Muscle layer of colon (tissue), 2 donors: ENCODE results near the gene DNAJB9.

Source experiments
- H3K27ac ChIP-seq: one replicate; pipeline ENCODE4 v1.7.0; 2013; ENCODE audit warnings: low read depth, mild to moderate bottlenecking, low read length, moderate library complexity
- H3K27me3 ChIP-seq, 2 donors: one replicate each; pipeline ENCODE4 v1.7.0; 2013; ENCODE audit warnings: low read length in 2 of 2, mild to moderate bottlenecking in 2 of 2; ENCODE audit not compliant: insufficient read depth in 2 of 2, control insufficient read depth in 1 of 2
- H3K36me3 ChIP-seq: one replicate; pipeline ENCODE4 v1.7.0; 2013; ENCODE audit warnings: mild to moderate bottlenecking, low read length; ENCODE audit not compliant: insufficient read depth
- H3K4me1 ChIP-seq: one replicate; pipeline ENCODE4 v1.7.0; 2013; ENCODE audit warnings: mild to moderate bottlenecking, low read length; ENCODE audit not compliant: insufficient read depth
- H3K4me3 ChIP-seq, 2 donors: one replicate each; pipeline ENCODE4 v1.7.0; 2013; ENCODE audit warnings: low read length in 2 of 2, low read depth in 1 of 2, mild to moderate bottlenecking in 1 of 2, moderate library complexity in 1 of 2
- H3K9ac ChIP-seq: one replicate; pipeline ENCODE4 v1.7.0; 2013; ENCODE audit warnings: low read length
- H3K9me3 ChIP-seq: one replicate; pipeline ENCODE4 v1.7.0; 2013; ENCODE audit warnings: mild to moderate bottlenecking, low read length
- donor health status: abdominal sarcoma.
- donor health status: Adenocarcinoma of cecum.

Gene DNAJB9

DNA sequence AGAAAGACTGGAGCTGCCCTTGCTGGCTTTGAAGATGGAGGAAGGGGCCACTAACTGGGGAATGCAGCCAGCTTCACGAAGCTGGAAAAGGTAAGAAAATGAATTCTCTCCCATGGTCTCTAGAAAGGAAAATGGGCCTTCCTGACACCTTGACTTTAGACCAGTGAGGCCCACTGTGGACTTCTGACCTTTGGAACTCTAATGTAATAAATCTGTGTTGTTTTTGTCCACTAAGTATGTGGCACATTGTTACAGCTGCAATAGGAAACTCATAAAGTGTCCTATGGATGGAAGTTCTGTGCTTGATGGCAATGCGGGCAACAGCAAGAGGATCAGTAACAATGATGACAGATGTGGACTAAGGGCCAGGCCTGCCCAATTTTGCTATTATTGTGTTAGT, 20.9 kb downstream of the DNAJB9 start:
- Histone ChIP-seq H3K4me1 (no peaks in the 10 kb centered on the region), H3K4me3 (no peak overlapping the region), H3K9me3 (no peaks in the 10 kb centered on the region), H3K36me3 (no peaks in the 10 kb centered on the region), H3K27ac (no peak overlapping the region), H3K27me3 (no peaks in the 10 kb centered on the region), H3K9ac (no peak overlapping the region)

DNA sequence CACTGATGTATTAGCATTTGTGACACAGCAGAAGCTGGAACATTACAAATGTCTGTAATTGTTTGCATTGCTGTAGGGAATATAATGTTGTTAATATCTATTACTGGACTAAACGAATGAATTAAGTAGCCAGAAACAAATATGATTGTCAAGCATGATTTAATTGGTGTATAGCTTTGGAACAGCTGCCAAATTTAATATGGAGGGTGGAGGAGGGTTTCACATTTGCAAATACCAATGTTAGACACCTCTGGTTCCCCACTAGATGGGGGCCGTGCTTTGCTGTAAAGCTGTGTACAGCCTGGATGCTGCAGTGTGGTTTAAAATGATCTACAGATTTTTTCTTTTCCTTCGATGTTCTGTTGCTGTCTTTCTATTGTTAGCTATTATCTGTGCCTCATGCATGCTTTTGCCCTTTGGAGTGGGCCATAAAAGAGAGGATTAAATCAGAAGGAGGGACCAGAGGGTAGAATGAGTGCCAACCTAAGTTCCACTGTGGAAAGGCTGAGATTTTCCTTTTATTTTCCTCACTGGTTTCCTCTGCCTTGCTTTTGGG, 23.1 kb downstream of the DNAJB9 start:
- no peak overlapping the region for H3K27ac ChIP-seq
- H3K4me3 ChIP-seq: no peak overlapping the region
- no peak overlapping the region for H3K9ac ChIP-seq
- H3K27me3 ChIP-seq: no peaks in the 10 kb centered on the region
- no peaks in the 10 kb centered on the region for H3K36me3 ChIP-seq
- H3K4me1 ChIP-seq: no peaks in the 10 kb centered on the region
- H3K9me3 ChIP-seq: no peaks in the 10 kb centered on the region

- no peaks in the 10 kb centered on the region for H3K9me3 ChIP-seq
- H3K9ac ChIP-seq: no peak overlapping the region
- no peaks in the 10 kb centered on the region for H3K4me1 ChIP-seq
- no peaks in the 10 kb centered on the region for H3K36me3 ChIP-seq
- H3K27me3 ChIP-seq: no peaks in the 10 kb centered on the region
- H3K27ac ChIP-seq: no peak overlapping the region
- H3K4me3 ChIP-seq: no peak overlapping the region
These were observed 26.9 kb downstream of the DNAJB9 start for GRCh38 chr7:108596560-108596959.

DNA sequence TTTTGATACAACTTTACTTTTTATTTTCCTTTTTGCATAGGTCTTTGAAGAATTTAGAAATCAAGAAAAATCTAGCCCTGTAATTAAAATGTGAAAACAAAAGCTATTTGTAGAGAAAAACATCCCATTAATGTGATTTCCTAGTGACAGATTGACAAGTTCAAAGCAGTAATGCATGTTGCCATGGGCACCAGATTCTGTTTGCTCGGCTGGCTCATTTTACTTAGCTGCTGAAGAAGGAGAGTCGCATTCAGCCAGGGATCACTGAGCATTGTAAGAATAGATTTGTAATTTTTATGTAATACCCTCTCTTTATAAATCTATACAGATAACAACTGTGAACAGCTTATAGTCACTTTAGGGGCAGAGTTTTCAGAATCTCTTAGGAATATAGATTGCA, 28.5 kb downstream of the DNAJB9 start:
- Histone ChIP-seq H3K27me3 (no peaks in the 10 kb centered on the region), H3K4me3 (no peak overlapping the region), H3K9me3 (no peaks in the 10 kb centered on the region), H3K27ac (no peak overlapping the region), H3K9ac (no peak overlapping the region), H3K36me3 (no peaks in the 10 kb centered on the region), H3K4me1 (no peaks in the 10 kb centered on the region)

GRCh38 chr7:108598914-108599580, 29.4 kb downstream of the DNAJB9 start:
- Histone ChIP-seq H3K9ac (no peak overlapping the region), H3K36me3 (no peaks in the 10 kb centered on the region), H3K4me1 (no peaks in the 10 kb centered on the region), H3K27ac (no peak overlapping the region), H3K4me3 (no peak overlapping the region), H3K27me3 (no peaks in the 10 kb centered on the region), H3K9me3 (no peaks in the 10 kb centered on the region)

DNA sequence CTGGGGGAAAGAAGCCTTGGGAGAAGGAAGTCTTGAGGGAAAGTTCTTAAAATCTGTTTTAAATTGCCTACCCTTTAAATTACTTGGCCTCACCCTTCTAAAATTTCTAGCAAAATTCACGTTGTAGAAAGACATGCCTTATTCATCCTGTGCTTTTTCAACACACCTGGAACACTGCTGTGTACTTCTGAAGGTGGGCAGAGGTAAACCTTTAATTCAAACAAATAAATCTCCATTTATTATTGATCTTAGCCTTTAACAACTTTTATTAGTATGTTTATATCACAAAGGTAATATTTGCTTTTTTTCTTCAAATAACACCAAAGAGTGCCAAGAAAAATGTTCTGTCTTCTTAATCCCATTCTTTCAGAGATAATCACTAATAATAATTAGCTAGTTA, 30.7 kb downstream of the DNAJB9 start:
- no peaks in the 10 kb centered on the region for H3K4me1 ChIP-seq
- no peaks in the 10 kb centered on the region for H3K36me3 ChIP-seq
- no peaks in the 10 kb centered on the region for H3K27me3 ChIP-seq
- no peak overlapping the region for H3K4me3 ChIP-seq
- no peak overlapping the region for H3K9ac ChIP-seq
- no peaks in the 10 kb centered on the region for H3K9me3 ChIP-seq
- no peak overlapping the region for H3K27ac ChIP-seq

DNA sequence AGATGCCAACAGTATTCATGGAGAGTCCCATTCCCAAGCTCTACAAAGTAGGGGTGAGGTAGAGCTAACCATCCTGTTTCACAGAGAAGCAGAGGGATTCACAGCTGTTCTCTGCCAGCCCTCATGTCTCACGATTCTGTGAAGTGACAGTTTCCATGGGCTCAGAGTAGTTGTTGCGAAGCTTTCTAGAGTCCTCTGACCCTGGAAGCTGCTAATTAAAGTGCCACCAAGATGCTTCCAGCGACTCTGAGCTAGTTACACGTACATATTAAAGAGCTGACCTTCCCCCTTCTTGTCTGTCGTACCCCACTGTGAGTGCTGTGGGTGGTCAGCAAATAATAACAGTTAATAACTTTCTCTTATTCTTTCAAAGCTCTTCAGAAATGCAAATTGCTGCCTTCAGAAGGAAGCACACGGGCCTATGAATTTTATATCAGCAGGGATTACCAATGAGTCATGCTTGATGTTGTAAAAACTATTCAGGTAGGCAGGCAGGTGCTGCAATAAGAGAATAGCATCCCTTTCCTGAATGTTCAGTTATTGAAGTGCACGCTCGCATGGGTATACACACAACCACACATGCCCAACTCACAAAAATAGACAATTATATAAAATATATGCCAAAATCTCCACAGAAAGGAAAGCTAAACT, 34.1 kb downstream of the DNAJB9 start:
- Histone ChIP-seq H3K36me3 (no peaks in the 10 kb centered on the region), H3K4me3 (no peak overlapping the region), H3K9ac (no peak overlapping the region), H3K4me1 (no peaks in the 10 kb centered on the region), H3K27me3 (no peaks in the 10 kb centered on the region), H3K9me3 (no peaks in the 10 kb centered on the region), H3K27ac (no peak overlapping the region)

GRCh38 chr7:108604307-108605077, 34.8 kb downstream of the DNAJB9 start:
- no peaks in the 10 kb centered on the region for H3K9me3 ChIP-seq
- no peak overlapping the region for H3K4me3 ChIP-seq
- no peaks in the 10 kb centered on the region for H3K27me3 ChIP-seq
- no peaks in the 10 kb centered on the region for H3K4me1 ChIP-seq
- no peaks in the 10 kb centered on the region for H3K36me3 ChIP-seq
- no peak overlapping the region for H3K27ac ChIP-seq
- no peak overlapping the region for H3K9ac ChIP-seq

GRCh38 chr7:108605559-108606201, 36.0 kb downstream of the DNAJB9 start:
- H3K36me3 ChIP-seq: no peaks in the 10 kb centered on the region
- no peaks in the 10 kb centered on the region for H3K27me3 ChIP-seq
- H3K27ac ChIP-seq: no peak overlapping the region
- no peak overlapping the region for H3K9ac ChIP-seq
- no peaks in the 10 kb centered on the region for H3K9me3 ChIP-seq
- no peak overlapping the region for H3K4me3 ChIP-seq
- H3K4me1 ChIP-seq: no peaks in the 10 kb centered on the region

DNA sequence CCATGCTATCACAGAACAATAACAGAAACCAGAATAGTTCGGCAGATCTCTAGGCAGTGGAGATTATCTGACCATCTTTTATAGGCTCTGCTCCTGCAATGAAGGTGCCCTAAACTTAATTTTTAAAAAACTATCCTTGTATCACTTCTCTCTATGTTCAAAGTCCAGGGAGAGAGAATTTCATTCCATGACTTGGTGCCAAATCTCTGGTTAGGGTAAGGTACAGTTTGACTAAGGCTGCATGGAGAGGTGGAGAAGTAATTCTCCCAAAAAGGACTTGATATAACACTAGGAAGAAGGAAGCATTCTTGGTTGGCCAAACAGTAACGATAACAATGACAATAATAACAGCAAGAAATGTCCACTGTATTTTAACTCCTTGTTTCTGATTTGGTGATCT, 40.0 kb downstream of the DNAJB9 start:
- Histone ChIP-seq H3K9ac (no peak overlapping the region), H3K9me3 (no peaks in the 10 kb centered on the region), H3K27ac (no peak overlapping the region), H3K4me1 (peaks cover 10% of the 10 kb centered on the region), H3K4me3 (no peak overlapping the region), H3K36me3 (no peaks in the 10 kb centered on the region), H3K27me3 (no peaks in the 10 kb centered on the region)

DNA sequence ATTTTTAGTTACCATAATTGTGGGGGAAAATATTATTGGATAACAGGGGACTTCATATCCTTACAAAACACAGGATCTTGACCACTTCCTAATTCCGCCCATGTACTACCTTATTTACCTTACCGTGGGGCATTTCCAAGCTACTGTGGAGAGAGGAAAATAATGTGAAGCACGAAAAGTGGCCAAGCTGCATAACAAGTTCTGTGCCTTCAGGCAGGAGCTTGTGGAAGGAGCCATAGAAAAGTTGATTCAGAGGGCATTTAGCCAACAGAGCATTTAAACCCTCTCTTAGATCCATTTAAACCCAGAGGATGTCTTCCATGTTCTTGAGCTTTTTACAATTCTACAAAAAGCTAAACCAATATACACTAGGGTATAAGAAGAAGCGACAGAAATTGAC, 41.6 kb downstream of the DNAJB9 start:
- Histone ChIP-seq H3K9ac (no peak overlapping the region), H3K9me3 (no peaks in the 10 kb centered on the region), H3K4me1 (peaks cover 10% of the 10 kb centered on the region), H3K36me3 (no peaks in the 10 kb centered on the region), H3K27ac (no peak overlapping the region), H3K4me3 (no peak overlapping the region), H3K27me3 (no peaks in the 10 kb centered on the region)
